Lung (tissue), 12 donors: ENCODE measurements around the gene SAFB. TPM values are rescaled to one million over a fixed set of nuclear protein-coding genes. Genes with fewer than 3 reads are reported as not detected.

Source experiments
- ATAC-seq: fragments of 200-7000 bp; cut with Tn5 transposase; one replicate; pipeline ENCODE4 v1.9.1; 2020; ENCODE audit warnings: moderate number of reproducible peaks; ENCODE audit not compliant: insufficient read depth, low FRiP score
- DNase-seq, 3 donors: peaks; one replicate each; pipeline ENCODE4 v3.0.0-alpha.2; 2013 to 2017
- H3K27ac ChIP-seq, 2 donors: one replicate each; pipeline ENCODE4 v1.5.1; 2013; ENCODE audit warnings: mild to moderate bottlenecking in 2 of 2, moderate library complexity in 2 of 2, control low read depth in 1 of 2, inconsistent platforms in 1 of 2, low read depth in 1 of 2, low read length in 1 of 2
- H3K27me3 ChIP-seq, 3 donors: one replicate each; pipeline ENCODE4 v1.5.1; 2013; ENCODE audit warnings: low read length in 2 of 3; ENCODE audit not compliant: control insufficient read depth in 3 of 3, insufficient read depth in 3 of 3
- H3K36me3 ChIP-seq, 4 donors: one replicate each; pipeline ENCODE4 v1.5.1; 2013; ENCODE audit warnings: low read length in 4 of 4, mild to moderate bottlenecking in 1 of 4, moderate library complexity in 1 of 4; ENCODE audit not compliant: control insufficient read depth in 4 of 4, insufficient read depth in 4 of 4
- H3K4me1 ChIP-seq, 5 donors: one replicate each; pipeline ENCODE4 v1.5.1; 2013; ENCODE audit warnings: low read length in 5 of 5, mild to moderate bottlenecking in 2 of 5, moderate library complexity in 1 of 5; ENCODE audit not compliant: control insufficient read depth in 5 of 5, insufficient read depth in 5 of 5
- H3K4me3 ChIP-seq: one replicate; pipeline ENCODE4 v1.5.1; 2013; ENCODE audit warnings: mild to moderate bottlenecking, control low read depth, moderate library complexity
- H3K9ac ChIP-seq, 2 donors: one replicate each; pipeline ENCODE4 v1.5.1; 2013; ENCODE audit warnings: low read length in 2 of 2, control low read depth in 1 of 2; ENCODE audit not compliant: insufficient read depth in 1 of 2
- H3K9me3 ChIP-seq, 4 donors: one replicate each; pipeline ENCODE4 v1.5.1; 2013; ENCODE audit warnings: low read length in 3 of 4, mild to moderate bottlenecking in 1 of 4, moderate library complexity in 1 of 4; ENCODE audit not compliant: control insufficient read depth in 4 of 4, insufficient read depth in 3 of 4
- WGBS, 2 donors: extraction: QIAGEN DNeasy Blood & Tissue Kit; methylation state at CpG; one replicate each; pipeline ENCODE4 v1.1.7; 2013; 5-methylcytosine and 5-hydroxymethylcytosine counted together
- polyA plus RNA-seq, 2 donors: library from polyadenylated mRNA; stranded (reverse); fragments of 200-250 nt; gene quantifications; one replicate each; pipeline ENCODE4 v1.2.1, GENCODE V29; 2013
- total RNA-seq, 2 donors: library from RNA; depleted of rRNA in 1 of 2; stranded (reverse); fragments of >200 nt in 1 of 2; gene quantifications; one replicate each; pipeline ENCODE4 v1.2.1, GENCODE V29; 2014 to 2021
- TF ChIP-seq, protein P1 (sequence below): IDR thresholded peaks from 2 replicates; pipeline ENCODE4 v1.5.1; 2012; ENCODE audit warnings: mild to moderate bottlenecking; ENCODE audit errors: control extremely low read depth, extremely low read depth
- donor health status: control.
- donor health status: control.
- donor health status: Bipolar disorder and iron deficiency.
- donor health status: healthy.
- donor health status: DM: yes; HTN: yes; CAD: no.

The SAFB gene
- total and polyA plus RNA-seq, 4 donors: 59.5 to 130 (median 77.7) TPM

DNA sequence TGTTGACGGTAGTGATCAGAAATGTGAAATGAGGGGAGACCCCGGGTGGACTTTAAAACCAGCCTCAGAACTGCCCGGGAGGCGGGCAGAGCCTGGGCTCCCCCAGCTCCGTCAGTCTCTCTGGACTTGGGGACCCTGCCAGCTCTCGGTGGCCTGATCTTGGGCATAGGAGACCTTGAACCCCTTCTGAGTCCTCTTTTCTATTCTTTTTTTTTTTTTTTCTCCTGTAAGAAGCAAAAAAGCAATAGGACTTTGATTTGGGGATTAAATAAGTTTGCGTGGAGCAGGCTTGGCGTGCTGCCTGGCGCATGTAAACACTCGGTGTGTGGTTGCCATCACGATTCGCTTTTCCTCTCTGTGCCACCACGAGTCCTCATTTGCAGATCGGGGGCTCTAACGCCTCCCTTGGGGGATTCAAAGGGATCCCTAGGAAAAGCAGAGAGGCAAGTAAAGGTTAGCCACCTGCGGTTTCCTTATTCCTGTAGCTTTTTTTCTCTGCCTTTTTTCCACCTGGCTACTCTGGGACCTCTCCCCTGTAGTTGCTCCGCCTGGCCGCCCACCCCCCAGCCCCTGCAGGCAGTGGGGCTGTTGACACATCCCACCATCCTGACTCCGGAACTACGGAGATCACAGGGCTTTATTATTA is 1.3 kb downstream of the SAFB start:
- 2% methylated on average over 20 of the region's 20 CpGs for WGBS, 2 donors
- DNase-seq (peak; percentile 72 to 83 (median 74)), ATAC-seq (no peak)
- Histone ChIP-seq H3K9me3 (no peaks in the 10 kb centered on the region), H3K4me3 (peak overlapping the region; percentile 99), H3K4me1 (peaks cover 3 to 44% (median 25%) of the 10 kb centered on the region in 5 donors), H3K36me3 (peaks cover 6 to 42% (median 28%) of the 10 kb centered on the region in 4 donors), H3K9ac (peak overlapping the region; percentile 79 to 92), H3K27ac (peak overlapping the region; percentile 88 to 93), H3K27me3 (no peaks in the 10 kb centered on the region)
- TF ChIP-seq, protein P1, sequence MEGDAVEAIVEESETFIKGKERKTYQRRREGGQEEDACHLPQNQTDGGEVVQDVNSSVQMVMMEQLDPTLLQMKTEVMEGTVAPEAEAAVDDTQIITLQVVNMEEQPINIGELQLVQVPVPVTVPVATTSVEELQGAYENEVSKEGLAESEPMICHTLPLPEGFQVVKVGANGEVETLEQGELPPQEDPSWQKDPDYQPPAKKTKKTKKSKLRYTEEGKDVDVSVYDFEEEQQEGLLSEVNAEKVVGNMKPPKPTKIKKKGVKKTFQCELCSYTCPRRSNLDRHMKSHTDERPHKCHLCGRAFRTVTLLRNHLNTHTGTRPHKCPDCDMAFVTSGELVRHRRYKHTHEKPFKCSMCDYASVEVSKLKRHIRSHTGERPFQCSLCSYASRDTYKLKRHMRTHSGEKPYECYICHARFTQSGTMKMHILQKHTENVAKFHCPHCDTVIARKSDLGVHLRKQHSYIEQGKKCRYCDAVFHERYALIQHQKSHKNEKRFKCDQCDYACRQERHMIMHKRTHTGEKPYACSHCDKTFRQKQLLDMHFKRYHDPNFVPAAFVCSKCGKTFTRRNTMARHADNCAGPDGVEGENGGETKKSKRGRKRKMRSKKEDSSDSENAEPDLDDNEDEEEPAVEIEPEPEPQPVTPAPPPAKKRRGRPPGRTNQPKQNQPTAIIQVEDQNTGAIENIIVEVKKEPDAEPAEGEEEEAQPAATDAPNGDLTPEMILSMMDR: no peak

DNA sequence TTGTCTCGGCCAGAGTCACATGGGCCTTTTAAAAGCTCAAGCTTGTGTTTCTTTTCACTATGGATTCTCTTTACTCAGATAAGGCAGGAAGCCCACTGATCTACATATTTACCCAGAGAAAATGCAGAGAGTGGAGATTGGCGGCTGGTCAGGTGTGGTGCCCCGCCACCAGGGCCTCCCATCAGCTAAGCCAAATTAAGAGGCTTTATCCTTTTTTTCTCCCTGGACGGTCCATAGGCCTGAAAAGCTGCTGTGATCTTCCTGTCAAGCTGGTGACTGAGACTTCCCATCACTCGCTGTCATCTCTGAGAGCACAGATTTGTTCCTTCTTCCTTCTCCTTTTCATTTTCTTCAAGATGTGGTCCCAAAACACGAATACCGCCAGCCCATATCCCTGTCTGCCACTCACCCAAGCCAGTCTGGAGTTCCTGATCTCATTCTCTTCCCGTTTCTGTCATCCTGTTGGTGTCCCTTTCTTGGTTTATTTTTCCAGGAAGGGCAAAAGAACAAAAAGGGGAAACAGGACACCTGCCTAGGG is 1.9 kb downstream of the SAFB start:
- no peaks in the 10 kb centered on the region for H3K9me3 ChIP-seq
- H3K4me3 ChIP-seq: no peak overlapping the region
- H3K9ac ChIP-seq: peak overlapping the region in 1 of 2 donors; percentile 92
- peaks cover 6 to 44% (median 30%) of the 10 kb centered on the region in 4 donors for H3K36me3 ChIP-seq
- H3K4me1 ChIP-seq: peaks cover 3 to 44% (median 25%) of the 10 kb centered on the region in 5 donors
- no peak overlapping the region for H3K27ac ChIP-seq
- no peaks in the 10 kb centered on the region for H3K27me3 ChIP-seq
- TF ChIP-seq, protein P1: no peak
- no peak for DNase-seq
- ATAC-seq: no peak
- 17 to 28% methylated on average over 8 of the region's 8 CpGs for WGBS, 2 donors

DNA sequence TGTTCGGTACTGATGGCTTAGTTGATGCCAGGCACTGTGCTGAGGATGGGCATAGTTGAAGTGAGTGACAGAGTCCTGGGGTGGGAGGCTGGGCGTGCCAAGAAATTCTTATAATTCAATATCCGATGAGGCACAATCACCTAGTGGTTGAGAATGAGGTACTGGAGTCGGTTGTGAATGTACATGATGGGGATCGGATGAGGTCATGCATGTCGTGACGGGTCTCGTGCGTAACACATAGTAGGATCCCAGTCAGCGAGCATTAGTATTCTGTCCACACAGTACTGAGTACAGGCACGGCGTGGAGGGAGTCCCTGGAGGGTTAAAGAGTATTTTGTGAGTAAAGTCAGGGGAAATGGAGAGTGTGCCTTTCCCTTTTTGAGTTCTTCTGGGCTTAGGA is 2.8 kb downstream of the SAFB start:
- 82 to 90% methylated on average over 12 of the region's 12 CpGs for WGBS, 2 donors
- no peaks in the 10 kb centered on the region for H3K9me3 ChIP-seq
- TF ChIP-seq, protein P1: no peak
- peaks cover 3 to 42% (median 25%) of the 10 kb centered on the region in 5 donors for H3K4me1 ChIP-seq
- no peaks in the 10 kb centered on the region for H3K27me3 ChIP-seq
- ATAC-seq (no peak), DNase-seq (no peak)
- H3K4me3 ChIP-seq: no peak overlapping the region
- H3K9ac ChIP-seq: peak overlapping the region; percentile 43 to 92
- no peak overlapping the region for H3K27ac ChIP-seq
- peaks cover 6 to 46% (median 32%) of the 10 kb centered on the region in 4 donors for H3K36me3 ChIP-seq
